ENCODE data around the gene PARL.

Gene PARL

DNA sequence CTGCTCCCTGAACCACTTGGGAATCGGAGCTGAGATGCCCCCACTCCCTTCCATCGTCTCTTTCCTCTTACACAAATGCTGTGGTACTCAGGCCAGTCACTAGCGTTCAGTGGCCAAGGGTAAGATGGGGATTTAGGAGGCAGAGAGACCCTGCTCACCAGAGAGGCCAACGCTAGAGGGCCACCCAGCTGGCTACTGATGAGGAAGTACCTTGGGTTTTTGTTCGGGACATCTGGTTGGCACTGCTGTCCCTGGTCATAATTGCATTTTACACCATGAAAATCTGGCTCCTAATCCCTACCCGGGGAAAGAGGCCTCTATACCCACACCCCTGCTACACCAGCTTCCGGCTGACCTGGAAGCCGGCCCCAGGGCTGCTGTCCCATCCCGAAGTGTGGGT, 67.0 kb downstream of the PARL start:
- no peak for DNase-seq (ENCODE audit: low spot score)

DNA sequence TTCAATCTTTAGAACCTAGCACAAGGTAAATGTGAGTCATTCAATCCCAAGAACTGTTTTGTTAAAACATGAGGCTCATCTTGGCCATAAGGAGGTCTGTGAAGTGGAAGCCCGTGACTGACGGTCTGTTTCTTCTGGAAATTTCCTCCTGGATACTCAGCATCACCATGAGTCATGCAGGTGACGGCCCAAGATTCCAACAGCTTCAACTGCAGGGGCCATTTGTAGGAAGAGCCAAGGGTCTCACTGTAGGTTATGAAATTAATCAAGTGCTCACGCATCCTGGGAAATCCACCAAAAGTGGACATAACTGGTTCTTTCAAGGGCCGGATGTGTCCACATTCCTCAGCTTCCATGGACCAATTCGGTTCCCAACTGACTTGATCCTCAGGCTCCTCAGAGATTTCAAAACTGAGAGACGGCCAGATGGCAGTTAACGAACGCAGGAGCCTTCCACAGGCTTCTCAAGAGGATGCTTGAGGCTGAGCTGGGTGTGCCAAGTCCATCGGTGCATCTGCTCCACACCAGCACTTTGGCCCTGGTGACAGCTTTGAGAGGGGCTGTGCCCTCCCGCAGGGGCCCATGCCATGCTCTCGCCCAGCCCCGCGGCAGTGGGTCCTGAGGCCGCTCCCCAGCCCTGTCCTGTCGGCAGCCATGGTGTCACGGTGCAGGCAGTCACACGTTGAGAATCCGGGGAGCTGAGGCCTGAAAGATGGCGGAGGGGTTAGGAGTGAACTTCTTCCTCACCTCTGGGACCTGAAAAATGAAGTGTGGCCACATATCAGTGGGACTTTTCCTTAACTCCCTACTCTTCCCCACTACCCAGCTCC, 67.8 kb downstream of the PARL start:
- no peak for DNase-seq (ENCODE audit: low spot score)

DNA sequence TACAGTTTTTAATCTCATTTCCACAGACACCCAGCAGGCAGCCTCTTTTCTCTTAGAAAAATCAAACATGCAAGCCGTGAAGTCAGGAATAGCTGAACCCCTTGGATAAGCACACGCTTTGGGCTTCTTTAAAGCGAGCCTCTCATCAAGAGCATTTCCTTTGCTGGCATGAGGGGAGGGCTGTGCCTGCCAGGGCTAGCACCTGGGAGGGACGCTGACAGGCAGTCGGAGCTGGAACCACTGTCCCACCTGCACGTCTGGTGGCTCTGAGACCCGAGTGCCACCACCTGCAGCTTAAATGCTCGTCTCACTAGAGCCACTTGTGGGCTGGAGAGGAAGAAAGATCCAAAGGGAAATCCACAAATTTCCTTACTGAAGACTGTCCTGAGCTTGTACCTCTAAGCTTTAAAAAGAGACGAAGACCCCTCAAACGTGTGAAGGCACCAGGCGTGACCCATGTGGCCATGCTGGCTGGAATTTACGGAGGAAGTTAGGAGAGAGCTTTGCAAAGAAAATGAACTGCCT, 68.7 kb downstream of the PARL start:
- DNase-seq (ENCODE audit: low spot score) = peak; percentile 26

DNA sequence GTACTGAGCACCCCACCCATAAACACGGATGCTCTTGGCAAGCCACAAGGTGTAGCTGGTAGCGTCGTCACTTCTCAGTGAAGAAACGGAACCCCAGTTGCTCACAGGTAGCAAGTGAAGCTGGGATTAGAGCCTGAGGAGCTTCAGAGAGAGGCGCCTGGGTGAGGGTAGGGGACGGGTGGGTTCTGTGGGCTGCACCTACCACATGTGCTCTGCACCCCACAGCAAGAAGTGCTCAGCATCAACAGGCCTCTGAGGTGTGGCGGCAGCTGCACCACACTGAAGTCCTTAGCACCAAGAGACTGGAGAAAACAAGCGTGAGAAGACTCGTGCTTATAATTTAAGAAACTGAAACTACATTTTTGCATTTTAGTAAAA, 69.1 kb downstream of the PARL start:
- DNase-seq (ENCODE audit: low spot score) = peak; percentile 24

DNA sequence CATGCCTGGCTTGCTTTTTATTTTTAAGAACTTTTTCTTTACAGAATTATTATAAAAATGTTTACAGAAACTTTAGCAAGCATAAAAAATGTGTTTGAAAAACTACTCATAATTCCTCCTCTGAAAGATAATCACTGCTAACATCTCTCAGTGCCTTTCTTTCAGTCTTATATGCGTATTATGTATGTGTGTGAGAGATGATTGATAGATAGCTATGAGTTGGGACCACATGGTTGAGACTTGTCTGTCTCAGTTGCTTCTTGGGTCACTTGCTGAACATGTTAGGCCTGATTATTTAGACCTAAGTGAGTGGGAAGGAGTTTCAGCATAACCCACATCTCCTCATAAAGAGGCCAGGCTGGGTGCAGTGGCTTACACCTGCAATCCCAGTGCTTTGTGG, 70.4 kb downstream of the PARL start:
- DNase-seq (ENCODE audit: low spot score) = no peak

DNA sequence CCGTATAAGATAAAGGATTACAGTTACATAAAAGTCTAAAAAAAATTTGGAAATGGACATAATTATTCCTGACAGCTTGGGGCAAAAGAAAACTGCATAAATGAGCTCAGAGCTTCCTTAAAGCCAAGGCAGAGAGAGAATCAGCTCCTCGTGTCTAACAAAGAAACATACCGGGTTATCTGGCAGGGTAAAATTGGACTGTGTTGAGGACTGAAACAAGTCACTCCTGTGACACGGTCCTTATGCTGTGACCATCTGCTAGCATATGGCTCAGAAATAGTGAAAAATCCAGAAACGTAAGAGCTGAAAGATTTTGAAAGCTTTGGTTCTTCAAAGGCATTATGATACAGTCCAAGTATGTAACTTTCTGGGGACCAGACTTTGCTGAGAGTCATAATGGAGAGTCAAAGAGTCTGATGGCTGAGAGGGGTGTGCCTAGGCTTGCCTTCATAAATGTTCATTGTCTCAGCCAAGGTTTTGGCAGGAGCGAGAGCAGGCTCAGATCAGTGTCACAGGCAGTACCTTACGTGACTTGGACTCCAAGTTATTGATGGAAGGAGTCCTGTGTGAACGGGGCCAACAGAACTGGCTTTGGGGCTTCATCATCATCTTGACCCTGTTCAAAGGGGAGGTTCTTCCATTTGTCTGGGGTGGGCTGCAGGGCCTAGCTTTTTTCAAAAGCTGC, 71.8 kb downstream of the PARL start:
- DNase-seq (ENCODE audit: low spot score) = no peak

DNA sequence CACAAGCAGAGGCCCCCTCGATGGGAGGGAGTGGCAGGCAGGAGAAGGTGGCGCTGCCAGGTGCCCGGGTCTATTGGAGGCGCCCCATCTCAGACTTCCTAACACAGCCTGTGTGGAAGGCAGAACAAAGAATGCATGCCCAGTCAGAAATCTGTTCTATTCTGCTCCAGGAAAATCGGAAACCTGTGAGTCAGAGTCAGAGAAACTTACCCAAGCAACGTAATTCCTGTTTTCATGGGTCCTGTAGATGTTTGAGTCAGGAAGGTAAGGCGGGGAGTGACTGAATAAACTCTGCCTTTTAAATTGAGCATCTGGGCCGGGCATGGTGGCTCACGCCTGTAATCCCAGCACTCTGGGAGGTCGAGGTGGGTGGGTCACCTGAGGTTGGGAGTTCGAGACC, 73.0 kb downstream of the PARL start:
- no peak for DNase-seq (ENCODE audit: low spot score)

DNA sequence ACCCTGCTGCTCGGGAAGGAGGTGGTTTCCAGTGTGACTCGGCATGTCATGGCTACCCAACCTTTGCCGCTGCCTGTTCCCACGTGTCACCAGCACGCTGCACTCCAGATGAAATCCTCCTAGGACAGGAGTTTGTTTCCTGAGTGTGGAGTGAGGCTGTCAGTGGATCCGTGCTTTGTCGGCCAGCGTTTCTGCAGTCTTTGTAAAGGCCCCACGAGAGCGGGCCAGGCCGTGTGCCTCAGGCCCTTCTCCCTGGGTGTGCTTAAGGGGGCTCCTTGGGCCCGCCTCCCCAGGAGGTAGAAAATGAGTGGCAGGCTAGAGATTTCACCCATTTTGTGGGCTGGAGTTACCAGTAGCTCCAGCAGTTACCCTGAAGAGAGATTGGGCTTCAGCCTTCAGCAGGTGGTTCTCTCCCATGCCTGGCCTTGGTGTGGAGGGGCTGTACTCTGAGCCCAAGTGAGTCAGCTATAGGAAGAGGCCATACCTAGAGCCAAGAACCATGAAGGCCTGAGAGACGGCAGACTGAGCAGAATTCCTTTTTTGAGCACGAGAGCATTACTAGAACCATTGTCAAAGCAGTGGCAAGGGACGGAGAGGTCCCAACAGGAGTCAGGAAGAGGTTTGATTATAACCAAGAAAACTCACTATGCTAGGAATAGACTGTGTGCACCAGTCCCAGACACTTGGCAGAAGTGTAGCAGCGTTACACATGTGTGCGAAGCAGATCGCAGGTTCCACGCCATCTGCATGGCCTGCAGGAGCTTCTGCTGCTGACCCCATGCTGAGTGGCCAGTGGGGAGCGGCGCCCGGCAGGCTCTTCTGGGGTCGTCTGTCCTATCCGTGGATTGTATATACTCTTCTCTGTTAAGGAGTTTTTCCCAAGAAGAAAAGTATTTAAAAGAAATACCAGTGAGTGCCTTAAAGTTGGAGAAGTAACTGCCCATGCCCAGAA, 73.8 kb downstream of the PARL start:
- no peak for DNase-seq (ENCODE audit: low spot score)

DNA sequence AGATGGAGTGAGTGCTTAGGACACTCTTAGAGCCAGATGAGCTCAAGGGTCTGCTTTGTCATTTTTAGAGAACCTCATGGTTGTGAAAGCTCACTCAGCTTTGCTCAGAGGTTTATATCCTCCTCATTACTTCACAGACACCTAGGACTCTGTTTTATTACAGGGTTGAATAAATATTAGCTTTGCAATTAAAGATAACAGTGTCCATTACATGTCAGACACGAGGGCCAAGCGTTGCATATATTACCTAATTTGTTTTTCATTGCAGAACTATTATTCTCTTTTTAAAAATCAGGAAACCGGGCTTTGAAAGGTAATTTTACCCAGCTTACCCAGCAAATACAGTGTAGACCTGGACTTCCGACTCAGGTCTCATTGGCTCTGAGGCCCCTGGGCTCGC, 75.4 kb downstream of the PARL start:
- no peak for DNase-seq (ENCODE audit: low spot score)

DNA sequence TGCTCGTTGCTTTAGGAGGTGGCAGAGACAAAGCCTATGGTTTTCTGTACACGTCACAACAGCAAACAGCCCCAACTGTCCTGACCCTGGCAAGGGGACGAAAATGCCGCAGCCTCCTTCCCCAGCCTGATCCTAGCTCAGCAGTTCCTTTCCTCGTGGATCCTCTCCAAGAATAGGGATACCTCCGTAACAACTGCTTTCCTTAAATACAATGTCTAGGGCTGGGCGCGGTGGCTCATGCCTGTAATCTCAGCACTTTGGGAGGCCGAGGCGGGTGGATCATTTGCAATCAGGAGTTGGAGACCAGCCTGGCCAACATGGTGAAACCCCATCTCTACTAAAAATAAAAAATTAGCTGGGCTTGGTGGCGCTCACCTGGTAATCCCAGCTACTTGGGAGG, 76.3 kb downstream of the PARL start:
- DNase-seq (ENCODE audit: low spot score) = no peak

DNA sequence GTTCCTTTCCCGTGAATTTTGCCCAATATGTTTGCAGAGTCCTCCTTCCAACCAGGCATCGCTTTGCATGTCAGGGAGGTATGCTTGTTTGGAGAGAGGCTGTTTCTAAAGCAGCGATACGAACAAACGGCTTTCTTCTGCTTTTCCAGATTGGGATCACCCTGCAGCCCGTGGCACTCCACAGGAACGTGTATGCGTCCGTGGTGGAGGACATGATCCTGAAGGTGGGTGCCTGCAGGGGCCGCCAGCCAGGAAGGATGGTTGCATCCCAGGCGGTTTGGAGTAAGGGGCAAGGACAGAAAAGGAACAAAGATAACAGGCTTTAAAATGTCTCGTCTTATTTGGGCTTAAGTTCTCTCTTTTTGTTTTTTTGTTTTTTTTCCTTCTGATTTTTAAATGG, 76.8 kb downstream of the PARL start:
- no peak for DNase-seq (ENCODE audit: low spot score)

DNA sequence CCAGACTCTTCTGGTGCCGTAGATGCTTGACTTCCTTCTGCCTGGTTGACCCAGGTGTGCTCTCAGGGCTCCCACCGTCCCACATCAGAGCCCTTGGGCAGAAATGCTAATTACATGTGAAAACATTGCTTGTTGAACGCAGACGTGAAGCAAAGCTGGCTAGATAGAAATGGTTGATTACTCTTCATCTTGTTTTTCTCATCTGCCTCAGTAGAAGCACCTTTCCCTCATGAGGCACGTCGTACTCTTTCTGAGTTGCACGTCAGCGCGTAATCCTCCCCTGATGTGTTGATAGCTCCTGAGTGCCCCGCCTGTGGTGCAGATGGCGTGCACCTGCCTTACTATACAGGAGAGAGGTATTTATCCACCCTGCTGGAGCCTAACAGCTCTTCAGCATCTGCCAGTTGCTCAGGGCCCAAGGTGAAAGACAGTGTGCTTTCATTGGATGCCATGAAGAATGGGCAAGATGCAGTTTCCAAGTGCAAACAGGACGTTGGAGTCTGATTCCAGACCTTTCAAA, 77.4 kb downstream of the PARL start:
- DNase-seq (ENCODE audit: low spot score) = no peak

DNA sequence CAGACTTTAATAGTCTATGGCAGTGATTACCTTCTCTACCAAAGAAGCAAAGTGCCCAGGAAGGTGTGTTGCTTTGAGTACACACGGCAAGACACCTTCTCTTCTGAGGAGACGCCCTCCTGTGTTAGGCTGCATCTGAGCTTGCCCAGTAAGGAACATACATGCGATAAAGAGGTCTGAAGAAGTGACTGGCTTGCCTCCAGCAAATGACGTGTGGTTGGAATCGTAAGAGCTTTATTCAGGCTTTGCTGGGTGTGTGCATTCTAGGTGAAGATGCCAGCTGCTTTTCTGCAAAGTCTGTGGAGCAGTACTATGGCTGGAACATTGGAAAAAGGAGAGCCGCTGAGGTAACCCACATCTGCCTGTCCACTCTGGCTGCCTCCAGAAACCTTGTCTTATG, 81.7 kb downstream of the PARL start:
- DNase-seq (ENCODE audit: low spot score) = no peak

DNA sequence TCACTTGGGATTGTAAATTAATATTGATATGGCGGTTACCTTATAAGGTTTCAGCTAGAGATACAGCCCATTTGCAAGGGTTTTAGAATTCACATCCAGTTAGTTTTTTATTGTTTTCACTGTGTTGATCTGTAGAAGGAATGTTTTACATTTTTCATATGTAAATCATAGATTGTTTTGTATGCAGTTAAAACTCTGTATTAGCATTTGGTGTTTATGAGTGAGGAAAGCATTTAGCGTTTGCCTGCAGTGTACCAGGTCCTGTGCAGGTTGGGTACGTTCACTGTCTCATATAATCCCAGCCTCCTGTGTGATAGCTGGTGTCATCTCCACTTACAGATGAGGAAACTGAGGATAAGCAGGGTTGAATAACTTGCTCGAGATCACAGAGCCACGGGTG, 83.1 kb downstream of the PARL start:
- no peak for DNase-seq (ENCODE audit: low spot score)

DNA sequence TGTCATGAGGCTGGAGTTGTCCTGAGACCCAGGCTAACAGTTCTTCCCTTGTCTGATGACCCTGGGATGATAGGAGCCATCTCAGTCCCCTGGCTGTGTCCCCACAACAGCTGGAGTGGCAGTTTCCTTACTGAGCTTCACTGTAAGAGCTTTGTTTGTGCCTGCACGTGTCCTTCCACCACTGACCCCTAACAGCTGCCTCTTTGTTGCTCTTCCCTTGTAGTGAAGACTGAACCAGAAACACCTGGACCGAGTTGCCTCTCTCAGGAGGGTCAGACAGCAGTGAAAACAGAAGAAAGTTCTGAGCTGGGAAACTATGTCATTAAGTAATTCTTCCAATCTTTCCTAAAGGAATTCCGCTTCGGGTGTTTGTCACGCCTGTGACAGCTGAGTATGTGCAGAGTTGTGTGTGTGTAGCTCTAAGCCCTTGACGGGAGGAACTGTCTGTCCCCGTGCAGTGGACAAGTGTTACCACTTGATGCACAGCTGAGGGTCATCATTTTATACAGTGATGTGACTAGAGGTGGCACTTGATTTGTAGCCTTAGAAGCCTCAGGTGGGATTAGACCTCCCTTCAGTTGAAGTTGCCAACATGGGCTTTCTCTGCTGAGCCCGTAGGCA, 84.3 kb downstream of the PARL start:
- no peak for DNase-seq (ENCODE audit: low spot score)

DNA sequence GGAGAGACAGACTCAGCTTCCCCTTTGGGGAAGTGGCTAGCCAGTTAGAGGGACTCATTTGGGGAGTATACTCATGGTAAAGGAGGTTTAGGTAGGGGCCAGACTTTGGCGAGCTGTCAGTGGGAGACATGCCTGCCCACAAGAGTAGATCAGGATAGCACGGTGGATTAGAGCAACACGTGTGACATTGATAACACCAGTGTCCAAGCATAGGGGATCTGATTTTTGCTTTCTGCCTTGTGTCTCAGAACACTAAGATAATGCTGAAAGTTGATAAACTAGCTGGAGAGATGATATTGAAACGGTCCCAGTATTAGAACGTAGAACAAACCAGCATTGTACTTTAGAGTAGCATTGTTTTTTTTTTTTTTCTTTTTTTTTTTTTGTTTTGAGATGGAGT, 85.2 kb downstream of the PARL start:
- DNase-seq (ENCODE audit: low spot score) = no peak

DNA sequence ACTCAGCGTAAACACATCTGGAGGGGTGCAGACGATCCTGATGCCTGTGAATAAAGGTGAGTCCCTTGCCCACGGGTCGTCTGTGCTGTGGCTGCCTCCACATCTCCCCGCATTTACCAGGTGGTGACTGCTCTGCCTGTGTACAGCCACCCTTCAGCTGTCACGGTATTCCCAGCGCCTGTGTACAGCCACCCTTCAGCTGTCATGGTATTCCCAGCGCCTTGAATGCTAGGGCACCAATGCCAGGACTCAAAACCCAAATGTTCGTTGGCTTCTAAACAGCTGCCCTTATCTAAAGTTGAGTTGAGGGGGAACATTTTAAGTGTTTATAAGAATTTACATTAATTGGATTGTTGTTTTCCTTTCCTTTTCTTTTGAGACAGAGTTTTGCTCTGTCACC, 86.7 kb downstream of the PARL start:
- no peak for DNase-seq (ENCODE audit: low spot score)

DNA sequence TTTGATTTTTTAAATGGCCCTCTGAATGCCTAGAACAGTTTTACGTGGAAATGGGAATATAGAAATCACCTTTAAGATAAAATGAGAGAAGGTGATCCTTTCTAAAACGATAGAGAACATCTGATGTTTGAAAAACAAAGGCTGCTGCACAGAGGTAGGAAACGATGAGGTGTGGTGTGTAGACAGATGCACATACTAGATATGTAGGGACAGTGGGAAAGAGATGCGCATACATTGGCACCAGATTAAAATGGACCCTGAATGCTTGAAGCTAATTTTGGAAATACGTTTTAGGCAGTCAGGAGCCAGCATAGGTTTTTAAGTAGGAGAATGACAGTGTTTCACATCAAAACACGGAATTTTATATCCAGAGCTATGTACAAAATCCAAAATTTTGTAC, 88.3 kb downstream of the PARL start:
- DNase-seq (ENCODE audit: low spot score) = no peak

DNA sequence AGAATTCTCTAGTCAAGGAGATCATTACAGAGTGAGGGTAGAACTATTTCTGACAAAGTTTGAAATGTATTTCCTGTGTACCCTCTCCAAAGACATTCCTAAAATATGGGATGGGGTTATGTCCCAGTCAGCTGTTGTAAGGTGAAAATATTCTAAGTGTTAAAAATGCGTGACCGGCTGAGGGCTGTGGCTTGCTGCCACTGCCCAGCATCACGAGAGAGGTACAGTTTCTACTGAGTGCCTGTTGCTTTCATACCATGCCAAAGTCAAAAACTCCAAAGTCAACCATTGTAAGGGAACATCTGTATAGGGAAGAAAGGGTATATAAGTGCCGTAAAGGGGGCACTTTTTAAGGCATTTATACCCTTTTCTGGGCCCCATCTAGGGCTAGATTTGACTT, 90.2 kb downstream of the PARL start:
- no peak for DNase-seq (ENCODE audit: low spot score)

DNA sequence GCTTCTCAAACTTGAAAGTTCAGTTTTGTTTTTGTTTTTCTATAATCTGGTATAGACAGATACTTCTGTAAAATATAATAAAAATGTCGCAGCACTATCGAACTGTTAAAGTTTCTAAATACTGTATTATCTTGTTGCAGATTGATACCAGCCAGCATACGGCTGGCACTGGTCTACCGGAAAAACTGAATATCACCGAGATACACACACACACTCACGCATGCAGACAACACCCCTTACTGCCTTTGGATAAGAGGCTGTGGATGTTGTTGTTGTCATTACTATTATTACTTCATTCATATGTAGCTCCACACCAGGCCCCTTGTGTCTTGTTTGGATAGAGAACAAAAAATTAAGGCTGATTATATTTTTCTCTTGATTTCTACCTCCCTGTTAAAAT, 91.7 kb downstream of the PARL start:
- DNase-seq (ENCODE audit: low spot score) = no peak

DNA sequence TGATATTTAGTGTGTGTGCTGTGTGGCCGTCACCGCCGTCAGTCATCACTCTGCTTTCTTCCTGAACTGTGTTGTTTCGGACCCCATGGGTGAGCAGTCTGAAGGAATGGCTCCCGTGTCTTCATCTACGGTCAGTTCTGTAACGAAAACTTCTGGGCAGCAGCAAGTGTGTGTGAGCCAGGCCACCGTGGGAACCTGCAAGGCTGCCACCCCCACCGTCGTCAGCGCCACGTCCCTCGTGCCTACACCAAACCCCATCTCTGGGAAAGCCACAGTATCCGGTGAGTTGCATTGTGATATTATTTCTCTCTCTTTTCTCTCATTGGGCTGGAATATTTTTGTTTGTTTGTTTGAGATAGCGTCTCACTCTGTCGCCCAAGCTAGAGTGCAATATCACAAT, 94.0 kb downstream of the PARL start:
- DNase-seq (ENCODE audit: low spot score) = no peak

DNA sequence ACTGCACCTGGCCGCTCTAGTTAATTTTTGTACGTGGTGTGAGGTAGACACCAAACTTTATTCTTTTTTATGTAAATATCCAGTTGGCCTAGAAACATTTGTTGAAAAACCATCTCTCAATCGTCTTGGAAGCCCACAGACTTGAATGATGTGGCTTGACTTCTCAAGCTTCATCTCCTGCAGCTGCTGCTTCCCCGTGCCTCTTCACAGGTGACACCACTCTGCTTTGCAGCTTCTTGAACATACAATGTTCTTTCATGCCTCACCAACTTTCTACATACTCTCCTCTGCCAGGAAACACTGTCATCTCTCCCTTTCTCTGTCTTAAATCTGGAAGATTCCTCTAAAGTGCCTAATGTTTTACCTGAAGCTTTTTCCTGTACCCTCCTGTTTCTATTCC, 94.9 kb downstream of the PARL start:
- no peak for DNase-seq (ENCODE audit: low spot score)
